CD4-positive, CD25-positive, alpha-beta regulatory T cell (primary cell): Measurements from ENCODE around the gene RAB11FIP5. TPM values are rescaled to one million over a fixed set of nuclear protein-coding genes. Genes with fewer than 3 reads are reported as not detected.

Source experiments
- ATAC-seq, 2 donors: fragments of 150-1000 bp; cut with Tn5 transposase; one replicate each; pipeline ENCODE4 v1.10.0; 2021; ENCODE audit warnings: low read depth in 2 of 2, moderate number of reproducible peaks in 2 of 2, moderate library complexity in 1 of 2
- DNase-seq, 3 donors: peaks; one replicate each; pipeline versions ENCODE4 v3.0.0 to v3.0.0-alpha.2; 2012 to 2022; ENCODE audit warnings: mixed read lengths in 1 of 3
- H3K27ac ChIP-seq: one replicate; pipeline ENCODE4 v1.7.0; 2013; ENCODE audit warnings: mild to moderate bottlenecking, low read length; ENCODE audit not compliant: insufficient read depth, poor library complexity, severe bottlenecking
- H3K27me3 ChIP-seq: one replicate; pipeline ENCODE4 v1.7.0; 2013; ENCODE audit warnings: low read length; ENCODE audit not compliant: control insufficient read depth, insufficient read depth
- H3K36me3 ChIP-seq: one replicate; pipeline ENCODE4 v1.7.0; 2013; ENCODE audit warnings: mild to moderate bottlenecking, low read length, moderate library complexity; ENCODE audit not compliant: control insufficient read depth, insufficient read depth
- H3K4me1 ChIP-seq: 2 replicates; pipeline ENCODE4 v1.7.0; 2013; ENCODE audit warnings: mild to moderate bottlenecking, low read length; ENCODE audit not compliant: insufficient read depth, control insufficient read depth, poor library complexity, severe bottlenecking
- H3K4me3 ChIP-seq: one replicate; pipeline ENCODE4 v1.7.0; 2013; ENCODE audit warnings: low read depth, mild to moderate bottlenecking, low read length, moderate library complexity
- H3K9me3 ChIP-seq, 2 experiments: 1 replicate in 1 of 2; 2 replicates in 1 of 2; pipeline ENCODE4 v1.7.0; 2013; ENCODE audit warnings: low read length in 2 of 2, mild to moderate bottlenecking in 1 of 2, moderate library complexity in 1 of 2; ENCODE audit not compliant: control insufficient read depth in 2 of 2
- H3K27ac Mint-ChIP-seq, 3 donors: one replicate each; pipeline ENCODE4 v1.8.0; 2020 to 2022; ENCODE audit warnings: mild to moderate bottlenecking in 3 of 3, mixed read lengths in 3 of 3, moderate library complexity in 2 of 3
- H3K27me3 Mint-ChIP-seq: one replicate; pipeline ENCODE4 v1.8.0; 2022; ENCODE audit warnings: mild to moderate bottlenecking, mixed read lengths
- H3K36me3 Mint-ChIP-seq: one replicate; pipeline ENCODE4 v1.8.0; 2020; ENCODE audit warnings: mixed read lengths
- H3K4me1 Mint-ChIP-seq, 4 donors: one replicate each; pipeline ENCODE4 v1.8.0; 2020 to 2022; ENCODE audit warnings: mixed read lengths in 4 of 4, mild to moderate bottlenecking in 1 of 4
- H3K4me3 Mint-ChIP-seq, 4 donors: one replicate each; pipeline ENCODE4 v1.8.0; 2020 to 2022; ENCODE audit warnings: mild to moderate bottlenecking in 4 of 4, mixed read lengths in 4 of 4, moderate library complexity in 3 of 4
- H3K9me3 Mint-ChIP-seq, 7 donors: one replicate each; pipeline ENCODE4 v1.8.0; 2020 to 2022; ENCODE audit warnings: mixed read lengths in 7 of 7, mild to moderate bottlenecking in 3 of 7, moderate library complexity in 2 of 7
- polyA plus RNA-seq, 4 donors: library from polyadenylated mRNA; unstranded; fragments of 300-500 nt; fragmentation: Illumina TruSeq; gene quantifications; one replicate each; pipeline ENCODE4 v1.2.3, GENCODE V29; 2021
- total RNA-seq: library from RNA; stranded (reverse); gene quantifications from one replicate; pipeline ENCODE4 v1.2.3, GENCODE V29; 2022

Gene RAB11FIP5
- total and polyA plus RNA-seq, 5 donors from 2014 or later: 15.4 to 30.8 (median 21.4) TPM

- H3K4me3 Mint-ChIP-seq: no peak overlapping the region
These were observed 81.6 kb downstream of the RAB11FIP5 start for GRCh38 chr2:73031095-73031678.

GRCh38 chr2:73028841-73029240 is 83.9 kb downstream of the RAB11FIP5 start:
- H3K9me3 ChIP-seq: no peaks in the 10 kb centered on the region
- no peaks in the 10 kb centered on the region for H3K27me3 ChIP-seq
- DNase-seq (no peak), ATAC-seq (no peak)
- Mint-ChIP-seq H3K4me3 (no peak overlapping the region), H3K27me3 (no peaks in the 10 kb centered on the region), H3K36me3 (no peaks in the 10 kb centered on the region), H3K9me3 (no peaks in the 10 kb centered on the region), H3K4me1 (no peaks in the 10 kb centered on the region), H3K27ac (no peak overlapping the region)
- no peaks in the 10 kb centered on the region for H3K36me3 ChIP-seq
- H3K4me1 ChIP-seq: no peaks in the 10 kb centered on the region
- H3K27ac ChIP-seq: no peak overlapping the region
- H3K4me3 ChIP-seq: no peak overlapping the region

More at GRCh38 chr2:73031095-73031678, 81.6 kb downstream of the RAB11FIP5 start:
- no peak for ATAC-seq
- Histone ChIP-seq H3K4me1 (no peaks in the 10 kb centered on the region), H3K27me3 (no peaks in the 10 kb centered on the region), H3K36me3 (no peaks in the 10 kb centered on the region), H3K27ac (no peak overlapping the region), H3K4me3 (no peak overlapping the region), H3K9me3 (no peaks in the 10 kb centered on the region)
- H3K27me3 Mint-ChIP-seq: no peaks in the 10 kb centered on the region
- no peaks in the 10 kb centered on the region for H3K36me3 Mint-ChIP-seq
- no peaks in the 10 kb centered on the region for H3K4me1 Mint-ChIP-seq
- no peaks in the 10 kb centered on the region for H3K9me3 Mint-ChIP-seq
- no peak for DNase-seq
- no peak overlapping the region for H3K27ac Mint-ChIP-seq

GRCh38 chr2:73027340-73027739 is 85.4 kb downstream of the RAB11FIP5 start:
- no peak overlapping the region for H3K27ac Mint-ChIP-seq
- H3K4me3 Mint-ChIP-seq: no peak overlapping the region
- DNase-seq (no peak), ATAC-seq (no peak)
- H3K4me3 ChIP-seq: no peak overlapping the region
- H3K36me3 Mint-ChIP-seq: no peaks in the 10 kb centered on the region
- no peak overlapping the region for H3K27ac ChIP-seq
- H3K4me1 Mint-ChIP-seq: no peaks in the 10 kb centered on the region
- H3K9me3 ChIP-seq: no peaks in the 10 kb centered on the region
- H3K27me3 ChIP-seq: no peaks in the 10 kb centered on the region
- no peaks in the 10 kb centered on the region for H3K36me3 ChIP-seq
- no peaks in the 10 kb centered on the region for H3K4me1 ChIP-seq
- H3K9me3 Mint-ChIP-seq: no peaks in the 10 kb centered on the region
- H3K27me3 Mint-ChIP-seq: no peaks in the 10 kb centered on the region

GRCh38 chr2:73023497-73023896 is 89.3 kb downstream of the RAB11FIP5 start:
- no peaks in the 10 kb centered on the region for H3K4me1 ChIP-seq
- Mint-ChIP-seq H3K27ac (no peak overlapping the region), H3K36me3 (peaks cover 9% of the 10 kb centered on the region), H3K4me1 (no peaks in the 10 kb centered on the region), H3K9me3 (peaks cover 0 to 3% (median 0%) of the 10 kb centered on the region in 7 donors), H3K27me3 (no peaks in the 10 kb centered on the region), H3K4me3 (no peak overlapping the region)
- H3K36me3 ChIP-seq: no peaks in the 10 kb centered on the region
- DNase-seq (no peak), ATAC-seq (no peak)
- no peak overlapping the region for H3K4me3 ChIP-seq
- H3K27me3 ChIP-seq: no peaks in the 10 kb centered on the region
- H3K9me3 ChIP-seq: no peaks in the 10 kb centered on the region
- H3K27ac ChIP-seq: no peak overlapping the region

Other genes starting within 250 kb of the RAB11FIP5 start
- gene SPR, start 225.5 kb downstream of the RAB11FIP5 start, total RNA-seq: not detected
- gene SPR, start 225.5 kb downstream of the RAB11FIP5 start, polyA plus RNA-seq: under 1 TPM in 1 of 4 donors, not detected in 3; 0.13 TPM
- gene EMX1, start 195.4 kb downstream of the RAB11FIP5 start, total RNA-seq: not detected
- not detected for gene EMX1, start 195.4 kb downstream of the RAB11FIP5 start, polyA plus RNA-seq
- gene SFXN5, start 41.2 kb downstream of the RAB11FIP5 start, total RNA-seq: 8.0 TPM
- 1 to 10 TPM; 1.0 to 2.0 (median 1.7) TPM for gene SFXN5, start 41.2 kb downstream of the RAB11FIP5 start, polyA plus RNA-seq
- gene NOTO, start 89.6 kb upstream of the RAB11FIP5 start, total RNA-seq: not detected
- not detected for gene NOTO, start 89.6 kb upstream of the RAB11FIP5 start, polyA plus RNA-seq
- gene SMYD5, start 101.3 kb upstream of the RAB11FIP5 start, total RNA-seq: 30.3 TPM
- 10 to 100 TPM; 13.8 to 20.9 (median 17.7) TPM for gene SMYD5, start 101.3 kb upstream of the RAB11FIP5 start, polyA plus RNA-seq
- gene PRADC1, start 120.3 kb upstream of the RAB11FIP5 start, total RNA-seq: 7.0 TPM
- gene PRADC1, start 120.3 kb upstream of the RAB11FIP5 start, polyA plus RNA-seq: 10 to 100 TPM; 29.0 to 35.3 (median 32.7) TPM
- 114 TPM for gene CCT7, start 121.4 kb upstream of the RAB11FIP5 start, total RNA-seq
- gene CCT7, start 121.4 kb upstream of the RAB11FIP5 start, polyA plus RNA-seq: 100 to 1,000 TPM; 239 to 287 (median 275) TPM
- gene FBXO41, start 171.5 kb upstream of the RAB11FIP5 start, total RNA-seq: 17.4 TPM
- 1 to 10 TPM in 2 of 4 donors, under 1 TPM in 2; 0.51 to 1.1 (median 0.95) TPM for gene FBXO41, start 171.5 kb upstream of the RAB11FIP5 start, polyA plus RNA-seq
- 0.69 TPM for gene EGR4, start 180.6 kb upstream of the RAB11FIP5 start, total RNA-seq
- not detected for gene EGR4, start 180.6 kb upstream of the RAB11FIP5 start, polyA plus RNA-seq